Measurements from ENCODE around the gene PCDH11Y.
"Not testable (repeated sequence)": the region's sequence is repeated elsewhere in the genome, so short reads cannot be mapped to it uniquely, and the experiment has no call there.

- TF ChIP-seq PBX3, CTCF (IDR thresholded peaks at IDR 0.05): not testable (repeated sequence)
Measured at GRCh38 chrY:4967894-4968293, 32.2 kb upstream of the PCDH11Y start.
